BE2C (cell line): ENCODE results near the gene ABCC6.
"Not testable (repeated sequence)": the region's sequence is repeated elsewhere in the genome, so short reads cannot be mapped to it uniquely, and the experiment has no call there.

Experiments used
- DNase-seq: peaks from one replicate; pipeline ENCODE4 v3.0.0-alpha.2; 2020
- H3K27me3 ChIP-seq: fragments of 250-450 bp; sonication (Bioruptor Pico); 2 replicates; pipeline ENCODE4 v1.5.1; 2020; ENCODE audit warnings: mild to moderate bottlenecking
- H3K36me3 ChIP-seq: fragments of 250-450 bp; sonication (Bioruptor Pico); 2 replicates; pipeline ENCODE4 v1.5.1; 2020; ENCODE audit warnings: mild to moderate bottlenecking
- H3K4me1 ChIP-seq: fragments of 250-450 bp; sonication (Bioruptor Pico); 2 replicates; pipeline ENCODE4 v1.5.1; 2020
- H3K4me3 ChIP-seq: 2 replicates; pipeline ENCODE4 v1.5.1; 2011; ENCODE audit warnings: low read depth, low read length
- H3K9me3 ChIP-seq: fragments of 250-450 bp; sonication (Bioruptor Pico); 2 replicates; pipeline ENCODE4 v1.5.1; 2020

Gene ABCC6

DNA sequence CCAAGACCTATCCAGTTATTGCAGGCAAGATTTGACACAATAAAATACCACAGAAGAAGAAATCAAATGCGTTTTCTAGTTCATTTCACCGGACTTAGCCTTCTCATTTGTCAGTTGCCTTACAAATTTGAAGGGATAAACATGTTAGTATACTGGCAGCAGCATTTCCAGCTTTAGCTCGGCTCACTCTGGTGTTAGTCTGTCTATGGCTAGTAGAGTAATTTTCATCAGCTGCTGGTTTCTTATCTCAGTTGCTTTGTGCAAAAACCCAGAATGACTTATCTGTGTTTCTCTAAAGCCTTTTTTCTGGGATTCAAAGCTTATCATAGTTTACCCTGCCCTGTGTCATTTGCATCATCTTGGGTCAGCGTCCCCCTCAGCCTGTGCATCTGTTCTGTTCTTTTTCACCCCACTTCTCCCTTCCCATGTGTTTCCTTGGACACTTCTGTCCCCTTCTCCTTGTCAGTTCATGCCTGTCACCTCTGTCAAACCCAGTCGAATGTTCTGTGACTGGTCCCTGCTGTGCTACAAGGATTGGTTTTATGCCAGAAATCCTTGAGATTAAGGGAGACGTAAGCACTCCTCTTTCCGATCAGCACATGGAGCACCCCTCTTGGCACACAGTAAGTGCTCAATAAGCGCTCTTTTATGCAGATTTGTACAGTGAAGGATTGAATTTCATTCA, 23.4 kb upstream of the ABCC6 start:
- not testable (repeated sequence) for H3K4me3 ChIP-seq, DNase-seq, H3K27me3 ChIP-seq, H3K9me3 ChIP-seq, H3K4me1 ChIP-seq, H3K36me3 ChIP-seq

DNA sequence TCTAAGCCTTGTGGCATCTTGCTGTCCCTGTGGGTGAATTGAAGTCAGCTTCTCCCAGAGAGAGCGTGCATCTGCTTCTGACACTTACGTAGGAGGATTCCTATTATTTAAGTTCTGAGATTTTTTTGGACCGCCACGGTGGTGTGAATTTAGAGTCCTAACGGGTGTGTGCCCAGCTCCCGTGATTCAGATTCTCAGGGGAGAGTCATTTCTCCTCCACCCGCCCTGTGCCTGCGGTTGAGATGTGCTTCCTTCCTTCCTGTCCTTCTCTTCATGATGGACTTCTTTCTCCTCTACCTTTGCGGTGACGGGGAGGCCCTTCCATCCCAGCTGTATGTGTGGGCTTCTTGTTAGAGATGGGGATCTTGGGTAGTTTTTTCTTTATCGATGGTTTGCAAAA, 20.6 kb upstream of the ABCC6 start:
- H3K27me3 ChIP-seq, H3K4me1 ChIP-seq, H3K4me3 ChIP-seq, DNase-seq, H3K36me3 ChIP-seq, H3K9me3 ChIP-seq: not testable (repeated sequence)

DNA sequence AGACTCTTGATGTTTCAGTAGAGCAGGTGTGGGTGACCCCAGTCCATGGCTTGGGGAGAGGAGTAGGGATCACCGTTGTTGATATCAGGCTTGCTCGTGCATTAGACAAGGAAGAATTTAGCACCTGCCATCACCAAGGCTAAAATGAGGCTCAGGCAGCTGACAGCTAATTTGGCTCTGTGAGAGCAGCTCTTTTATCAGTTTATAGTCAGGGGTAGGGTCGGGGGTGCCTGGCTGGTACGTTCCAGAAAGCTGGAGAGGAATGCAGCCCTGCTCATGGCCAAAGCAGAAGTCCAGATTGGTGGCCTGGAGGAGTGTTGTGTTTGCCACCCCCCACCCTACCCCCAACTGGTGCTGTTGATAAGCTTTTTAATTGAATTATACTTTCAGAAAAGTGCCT, 17.4 kb upstream of the ABCC6 start:
- DNase-seq, H3K4me1 ChIP-seq, H3K36me3 ChIP-seq, H3K9me3 ChIP-seq, H3K4me3 ChIP-seq, H3K27me3 ChIP-seq: not testable (repeated sequence)

DNA sequence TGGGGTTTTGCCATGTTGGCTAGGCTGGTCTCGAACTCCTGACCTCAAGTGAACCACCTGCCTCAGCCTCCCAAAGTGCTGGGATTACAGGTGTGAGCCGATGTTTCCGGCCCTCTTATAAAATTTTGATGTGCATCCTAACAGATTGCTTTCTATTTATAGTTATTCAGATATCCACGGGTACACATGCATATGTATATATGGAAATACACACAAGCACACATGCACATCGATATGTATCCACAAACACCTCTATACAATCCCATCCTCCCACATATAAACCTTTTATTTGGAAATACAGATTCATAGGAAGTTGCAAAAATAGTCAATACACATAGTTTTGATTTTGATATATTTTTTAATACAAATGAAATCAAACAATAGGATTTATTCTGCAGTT, 14.4 kb upstream of the ABCC6 start:
- H3K4me1 ChIP-seq, H3K27me3 ChIP-seq, H3K4me3 ChIP-seq, H3K36me3 ChIP-seq, H3K9me3 ChIP-seq, DNase-seq: not testable (repeated sequence)

DNA sequence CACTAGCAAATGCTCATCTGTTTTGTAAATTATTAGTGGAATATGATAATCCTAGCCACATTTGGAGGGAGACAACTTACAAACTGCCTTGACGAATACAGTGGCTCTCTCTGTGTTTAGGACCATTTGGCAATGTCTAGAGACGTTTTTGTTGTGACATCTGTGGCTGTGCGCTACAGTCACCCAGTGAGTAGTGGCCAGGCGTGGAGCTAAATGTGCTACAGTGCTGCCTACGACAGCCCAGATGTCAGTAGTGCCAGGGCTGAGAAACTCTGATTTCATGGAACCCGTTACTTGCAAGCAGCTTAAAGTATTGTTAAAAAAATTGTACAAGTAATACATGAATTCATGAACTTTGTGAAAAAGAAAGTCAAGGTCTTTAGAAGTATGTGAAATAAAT, 13.8 kb upstream of the ABCC6 start:
- peak; percentile 30 for DNase-seq
- H3K4me3 ChIP-seq, H3K27me3 ChIP-seq, H3K36me3 ChIP-seq, H3K9me3 ChIP-seq, H3K4me1 ChIP-seq: not testable (repeated sequence)

DNA sequence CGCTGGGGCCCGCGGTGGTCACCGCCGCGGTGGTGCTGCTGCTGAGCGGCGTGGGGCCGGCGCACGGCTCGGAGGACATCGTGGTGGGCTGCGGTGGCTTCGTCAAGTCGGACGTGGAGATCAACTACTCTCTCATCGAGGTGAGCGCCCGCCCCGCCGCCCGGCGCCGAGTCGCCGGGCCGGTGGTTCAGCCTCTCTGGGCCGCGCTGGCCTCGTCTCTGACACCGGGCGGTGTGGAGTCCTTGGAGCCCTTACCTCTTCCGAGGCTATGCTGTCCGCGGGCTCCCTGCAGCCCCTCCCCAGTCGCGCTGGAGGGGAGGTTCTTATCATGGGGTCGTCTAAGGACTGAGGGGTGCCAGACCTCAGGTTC, 9.4 kb upstream of the ABCC6 start:
- H3K27me3 ChIP-seq, H3K4me1 ChIP-seq, H3K9me3 ChIP-seq, DNase-seq, H3K36me3 ChIP-seq, H3K4me3 ChIP-seq: not testable (repeated sequence)

DNA sequence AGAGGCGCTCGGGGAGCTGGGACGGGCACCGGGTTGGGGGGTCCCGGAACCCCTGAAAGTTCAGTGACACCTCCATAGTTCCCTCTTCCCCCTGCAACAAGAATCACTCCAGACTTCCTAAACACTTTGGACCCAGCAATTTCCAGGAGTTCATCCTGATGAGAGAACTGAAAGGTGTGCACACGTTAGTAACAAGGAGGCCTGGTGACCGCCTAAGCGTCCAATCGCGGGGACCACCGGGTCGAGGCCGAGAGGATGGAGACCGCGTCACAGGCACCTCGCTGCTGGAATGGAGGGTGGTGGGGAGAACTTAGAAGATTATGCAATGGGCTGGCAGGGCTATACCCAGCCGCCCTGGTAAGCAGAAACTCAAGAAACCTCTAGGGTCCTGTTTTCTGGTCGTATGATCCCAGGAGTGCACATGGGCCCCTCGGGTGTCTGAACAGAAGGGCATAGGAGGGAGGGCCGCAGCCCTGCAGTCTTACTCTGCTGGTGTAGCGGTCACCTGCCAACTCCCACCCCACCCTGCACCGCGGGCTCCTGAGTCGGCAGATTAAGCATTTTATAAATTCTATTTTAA, 458 bp upstream of the ABCC6 start:
- H3K4me3 ChIP-seq, H3K27me3 ChIP-seq, H3K9me3 ChIP-seq: not testable (repeated sequence)

DNA sequence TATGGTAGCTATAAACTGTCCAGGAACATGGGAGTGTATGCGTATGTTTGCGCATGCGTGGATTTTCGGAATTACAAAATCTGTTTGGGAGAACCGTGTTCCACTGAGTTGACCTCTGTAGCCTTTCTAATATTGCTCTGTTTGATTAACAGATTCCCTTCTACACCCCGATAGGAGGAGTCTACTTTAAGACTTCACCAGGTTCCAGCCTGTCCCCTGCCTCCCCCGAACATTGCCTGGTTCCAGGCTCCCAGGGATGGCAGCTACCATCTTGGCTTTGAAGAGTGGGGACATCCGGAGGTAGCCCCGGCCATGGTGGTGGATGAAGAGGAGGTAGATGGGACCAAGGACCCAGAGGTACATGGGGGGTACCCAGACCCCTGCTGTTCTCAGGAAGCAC, 1.9 kb downstream of the ABCC6 start:
- not testable (repeated sequence) for H3K4me1 ChIP-seq, H3K27me3 ChIP-seq, H3K9me3 ChIP-seq, DNase-seq, H3K4me3 ChIP-seq, H3K36me3 ChIP-seq

More for the DNA sequence above, 458 bp upstream of the ABCC6 start:
- H3K36me3 ChIP-seq, H3K4me1 ChIP-seq, DNase-seq: not testable (repeated sequence)

DNA sequence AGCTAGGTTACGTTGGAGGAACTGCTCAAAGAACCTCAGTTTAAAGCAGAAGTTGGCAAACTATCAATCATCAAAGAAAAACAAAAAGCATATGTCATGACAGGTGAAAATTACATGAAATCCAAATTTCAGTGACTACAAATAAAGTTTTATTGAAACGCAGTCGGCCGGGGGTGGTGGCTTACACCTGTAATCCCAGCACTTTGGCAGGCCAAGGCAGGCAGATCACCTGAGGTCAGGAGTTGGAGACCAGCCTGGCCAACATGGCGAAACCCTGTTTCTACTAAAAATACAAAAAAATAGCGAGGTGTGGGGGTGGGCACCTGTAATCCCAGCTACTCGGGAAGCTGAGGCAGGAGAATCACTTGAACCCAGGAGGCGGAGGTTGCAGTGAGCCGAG, 2.8 kb downstream of the ABCC6 start:
- H3K36me3 ChIP-seq, H3K4me1 ChIP-seq, H3K4me3 ChIP-seq, H3K9me3 ChIP-seq, DNase-seq, H3K27me3 ChIP-seq: not testable (repeated sequence)

DNA sequence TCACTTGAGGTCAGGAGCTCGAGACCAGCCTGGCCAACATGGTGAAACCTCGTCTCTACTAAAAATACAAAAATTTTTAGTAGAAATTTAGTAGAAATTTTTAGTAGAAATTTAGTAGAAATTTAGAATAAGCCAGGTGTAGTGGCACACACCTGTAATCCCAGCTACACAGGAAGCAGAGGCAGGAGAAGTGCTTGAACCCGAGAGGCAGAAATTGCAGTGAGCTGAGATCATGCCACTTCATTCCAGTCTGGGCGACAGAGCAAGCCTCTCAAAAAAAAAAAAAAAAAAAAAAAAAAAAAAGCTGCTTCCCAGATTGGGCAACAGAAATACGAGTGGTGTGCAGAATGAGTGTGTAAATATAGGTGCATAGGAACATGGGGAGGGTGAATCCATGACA, 4.5 kb downstream of the ABCC6 start:
- not testable (repeated sequence) for H3K36me3 ChIP-seq, H3K27me3 ChIP-seq, H3K9me3 ChIP-seq, H3K4me1 ChIP-seq, DNase-seq, H3K4me3 ChIP-seq

DNA sequence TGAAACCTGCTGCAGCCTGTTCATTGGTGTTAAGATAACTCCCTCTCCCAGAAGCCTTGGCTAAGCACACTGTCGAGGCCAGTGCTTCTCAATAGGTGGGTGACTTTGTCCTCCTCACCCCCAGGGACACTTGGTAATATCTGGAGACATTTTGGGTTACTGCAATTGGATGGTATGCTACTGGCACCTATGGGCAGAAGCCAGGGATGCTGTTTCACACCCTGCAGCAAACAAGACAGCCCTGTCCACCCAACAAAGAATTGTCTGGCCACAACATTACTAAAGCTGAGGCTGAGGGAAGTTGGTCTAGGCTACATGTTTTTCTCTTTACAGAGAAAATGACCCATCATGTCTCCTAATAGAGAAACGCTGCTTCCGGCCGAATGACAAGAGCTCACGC, 4.9 kb downstream of the ABCC6 start:
- not testable (repeated sequence) for DNase-seq, H3K36me3 ChIP-seq, H3K9me3 ChIP-seq, H3K27me3 ChIP-seq, H3K4me1 ChIP-seq, H3K4me3 ChIP-seq

DNA sequence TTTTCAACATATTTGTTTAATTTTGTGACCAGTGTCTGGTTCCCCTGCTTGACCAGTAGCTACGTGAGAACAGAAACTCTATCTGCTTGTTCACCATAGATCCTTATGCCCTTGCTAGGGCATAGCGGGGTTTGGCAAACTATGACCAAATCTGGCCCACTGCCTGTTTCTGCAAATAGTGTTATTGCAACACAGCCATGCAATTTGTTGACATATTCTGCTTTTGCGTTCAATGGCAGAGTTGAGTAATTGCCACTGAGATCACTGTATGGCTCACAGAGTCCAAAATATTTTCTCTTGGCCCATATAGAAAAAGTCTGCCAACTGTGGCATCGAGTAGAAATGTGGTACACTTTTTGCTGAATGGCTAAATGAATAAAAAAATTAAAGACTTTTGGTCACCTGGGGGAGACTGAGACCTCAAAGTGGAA, 9.4 kb downstream of the ABCC6 start:
- not testable (repeated sequence) for H3K9me3 ChIP-seq, H3K4me3 ChIP-seq, DNase-seq, H3K27me3 ChIP-seq, H3K36me3 ChIP-seq, H3K4me1 ChIP-seq

DNA sequence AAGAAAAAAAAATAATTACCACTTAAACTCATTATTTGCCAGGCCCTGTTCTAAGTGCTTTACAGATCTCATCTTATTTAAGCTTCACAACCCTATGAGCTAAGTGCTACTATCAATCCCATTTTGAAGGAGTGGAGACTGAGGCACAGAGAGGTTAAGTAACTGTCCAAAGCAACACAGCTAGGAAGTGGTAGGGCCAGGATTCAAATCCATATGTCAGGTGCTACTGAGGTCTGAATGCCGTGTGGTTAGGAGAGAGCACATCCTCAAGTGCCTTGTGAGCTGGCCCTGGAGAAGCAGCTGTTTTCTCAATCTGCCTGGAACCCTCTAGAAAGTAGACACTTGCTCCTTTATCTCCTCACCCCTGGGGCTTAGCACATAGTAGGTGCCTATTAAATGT, 11.9 kb downstream of the ABCC6 start:
- not testable (repeated sequence) for DNase-seq, H3K27me3 ChIP-seq, H3K9me3 ChIP-seq, H3K4me3 ChIP-seq, H3K4me1 ChIP-seq, H3K36me3 ChIP-seq

DNA sequence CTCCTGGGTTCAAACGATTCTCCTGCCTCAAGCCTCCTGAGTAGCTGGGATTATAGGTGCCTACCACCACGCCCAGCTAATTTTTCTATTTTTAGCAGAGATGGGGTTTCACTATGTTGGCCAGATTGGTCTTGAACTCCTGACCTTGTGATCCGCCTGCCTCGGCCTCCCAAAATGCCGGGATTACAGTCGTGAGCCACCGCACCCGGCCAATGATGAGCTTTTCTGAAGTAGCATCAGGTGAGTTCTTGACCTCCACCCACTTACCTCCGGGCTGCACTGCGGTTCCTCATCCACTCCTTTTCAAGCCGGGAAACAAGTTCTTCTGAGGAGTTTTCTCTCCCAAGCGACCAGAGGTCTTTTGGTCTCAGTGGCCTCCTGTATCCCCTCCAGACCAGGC, 14.8 kb downstream of the ABCC6 start:
- not testable (repeated sequence) for H3K9me3 ChIP-seq, H3K4me1 ChIP-seq, H3K4me3 ChIP-seq, DNase-seq, H3K27me3 ChIP-seq, H3K36me3 ChIP-seq

DNA sequence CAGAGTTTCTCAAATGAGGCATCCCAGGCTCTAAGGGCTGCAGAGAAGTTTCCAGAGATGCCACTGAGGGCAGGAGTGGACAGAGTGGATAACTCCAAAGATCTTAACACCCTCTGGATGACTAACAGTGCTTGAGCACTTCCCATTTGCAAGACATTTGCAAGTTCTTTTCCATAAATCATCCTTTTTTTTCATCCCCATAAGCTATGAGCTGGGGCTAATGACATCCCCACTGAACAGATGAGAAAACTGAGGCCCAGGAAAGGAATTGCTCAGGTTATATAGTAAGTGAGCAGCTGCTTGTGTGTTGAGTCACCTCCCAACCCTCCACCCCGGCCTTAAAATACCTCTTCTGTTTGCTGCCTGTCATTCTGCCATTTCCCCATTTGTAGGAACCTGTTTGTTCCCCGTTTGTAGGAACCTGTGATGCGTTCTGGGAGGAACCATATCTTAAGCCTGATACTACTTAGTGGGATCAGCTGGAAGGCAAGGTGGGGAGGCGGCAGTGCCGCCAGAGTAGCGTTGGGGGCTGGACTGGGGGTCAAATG, 15.4 kb downstream of the ABCC6 start:
- DNase-seq, H3K4me3 ChIP-seq, H3K27me3 ChIP-seq, H3K36me3 ChIP-seq, H3K9me3 ChIP-seq, H3K4me1 ChIP-seq: not testable (repeated sequence)

DNA sequence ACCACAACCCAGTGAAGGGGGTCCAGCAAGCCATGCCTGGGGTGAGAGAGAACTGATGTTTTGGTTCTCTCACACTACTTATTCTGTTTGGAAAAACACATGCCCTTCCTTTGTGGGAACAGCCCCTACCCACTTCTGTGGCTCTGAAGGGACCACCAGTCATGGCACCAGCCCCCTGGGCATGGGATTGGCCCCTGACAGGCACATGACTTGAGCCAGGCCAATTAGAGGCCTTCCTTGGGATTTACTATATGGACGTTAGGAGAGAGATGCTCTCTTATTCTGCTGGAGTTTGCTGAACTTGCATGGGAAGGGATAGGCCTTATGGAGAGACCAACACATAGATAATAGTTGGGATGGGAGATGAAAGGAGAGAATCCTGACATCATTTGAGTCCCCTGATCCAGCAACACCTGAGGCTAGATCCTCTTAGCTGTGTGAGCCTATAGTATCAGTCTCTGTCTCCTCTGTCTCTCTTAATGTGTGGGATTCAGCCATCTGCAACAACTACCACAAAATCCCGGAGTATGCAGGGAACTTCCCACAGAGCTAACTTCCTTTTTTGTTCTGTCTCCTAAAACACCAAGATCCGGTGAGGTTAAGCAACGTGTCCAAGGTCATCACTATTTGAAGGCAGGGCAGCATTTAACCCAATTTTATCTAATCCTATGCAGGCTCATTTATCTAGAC, 16.1 kb downstream of the ABCC6 start:
- not testable (repeated sequence) for H3K36me3 ChIP-seq, H3K9me3 ChIP-seq, H3K27me3 ChIP-seq, H3K4me3 ChIP-seq, DNase-seq, H3K4me1 ChIP-seq
